Measurements from ENCODE around the gene MYH7B.

Gene MYH7B

DNA sequence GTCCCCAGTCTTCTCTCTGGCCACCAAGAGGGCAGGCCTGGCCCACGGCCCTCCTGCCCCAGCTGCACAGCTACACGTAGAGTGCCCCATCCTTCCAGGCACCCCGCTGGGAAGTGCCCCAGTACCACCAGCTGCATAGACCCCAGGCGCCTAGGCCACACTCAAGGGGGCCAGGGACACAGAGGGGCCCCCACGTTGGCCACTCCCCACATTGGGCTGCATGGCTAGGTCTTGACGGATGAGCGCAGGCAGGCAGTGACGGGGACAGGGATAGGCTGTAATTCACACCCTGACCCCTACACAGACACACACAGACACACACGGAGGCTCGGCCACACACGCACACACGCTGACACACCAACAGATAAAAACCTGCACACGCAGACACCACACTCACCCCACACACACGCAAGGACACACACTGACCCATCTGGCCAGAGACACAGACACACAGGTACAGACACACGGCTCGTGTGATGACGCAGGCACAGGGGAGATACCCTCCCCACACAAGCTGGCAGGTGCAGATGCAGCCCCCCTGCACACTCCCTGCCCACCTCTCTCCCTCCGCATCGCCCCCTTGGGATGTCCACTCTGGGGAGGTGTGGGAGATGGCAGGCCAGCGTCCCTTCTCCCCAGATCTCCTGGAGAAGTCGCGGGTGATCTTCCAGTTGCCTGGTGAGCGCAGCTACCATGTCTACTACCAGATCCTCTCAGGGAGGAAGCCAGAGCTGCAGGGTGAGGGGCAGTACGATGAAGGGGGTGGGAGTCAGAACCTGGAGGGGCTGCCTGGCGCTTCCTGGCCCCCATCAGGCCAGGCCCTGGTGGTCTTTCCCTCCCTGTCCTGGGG, 30.0 kb downstream of the MYH7B start:
- no peak overlapping the region for H3K4me3 Mint-ChIP-seq
- peaks cover 7% of the 10 kb centered on the region for H3K36me3 Mint-ChIP-seq (ENCODE audit: insufficient read depth)
- peak overlapping the region; percentile 49 to 73 for H3K27ac Mint-ChIP-seq
- no peak for DNase-seq
- no peaks in the 10 kb centered on the region for H3K9me3 Mint-ChIP-seq
- peaks cover 20 to 51% of the 10 kb centered on the region in 2 donors for H3K27me3 Mint-ChIP-seq
- ATAC-seq (replicated peaks): no peak
- peaks cover 2 to 4% of the 10 kb centered on the region in 2 donors for H3K4me1 Mint-ChIP-seq (ENCODE audit: low read depth in 2 of 2)

DNA sequence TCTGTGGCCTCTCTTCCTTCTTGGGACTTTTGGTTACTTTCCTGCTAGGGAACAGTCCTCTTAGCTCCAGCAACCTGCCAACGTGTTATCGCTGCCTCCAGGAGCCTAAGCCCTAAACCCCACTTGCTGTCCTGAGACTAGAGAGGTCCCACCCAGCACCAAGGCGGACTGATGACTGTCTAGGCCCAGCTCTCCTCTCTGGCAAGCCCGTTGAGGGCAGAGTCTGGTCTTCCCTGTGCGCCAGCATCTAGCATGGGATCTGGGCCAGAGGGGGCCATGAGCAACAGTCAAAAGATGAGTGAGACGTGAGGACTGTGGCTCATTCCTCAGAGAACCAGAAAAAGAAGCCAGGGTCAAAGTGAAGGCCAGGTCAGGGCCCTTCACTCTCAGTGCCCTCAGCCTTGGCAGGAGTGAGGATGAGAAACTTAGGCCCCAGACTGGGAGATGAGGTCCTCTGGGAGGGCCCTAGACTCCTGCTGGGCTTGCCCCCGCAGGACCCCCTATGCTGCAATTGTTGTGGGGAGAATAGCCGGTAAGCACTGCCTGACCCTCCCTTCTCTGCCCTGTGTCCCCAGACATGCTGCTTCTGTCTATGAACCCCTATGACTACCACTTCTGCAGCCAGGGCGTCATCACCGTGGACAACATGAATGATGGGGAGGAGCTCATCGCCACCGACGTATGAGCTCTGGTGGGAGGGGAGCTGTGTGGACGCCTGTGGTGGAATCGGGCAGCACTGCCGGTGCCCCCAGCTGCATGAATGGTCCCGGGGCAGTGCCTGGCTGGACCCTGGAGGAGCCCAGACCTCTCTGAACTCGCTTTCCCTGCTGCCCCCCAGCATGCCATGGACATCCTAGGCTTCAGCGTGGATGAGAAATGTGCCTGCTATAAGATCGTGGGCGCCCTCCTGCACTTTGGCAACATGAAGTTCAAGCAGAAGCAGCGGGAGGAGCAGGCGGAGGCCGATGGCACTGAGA, 30.9 kb downstream of the MYH7B start:
- H3K4me1 Mint-ChIP-seq (ENCODE audit: low read depth in 2 of 2): peaks cover 2 to 4% of the 10 kb centered on the region in 2 donors
- peaks cover 13% of the 10 kb centered on the region for H3K36me3 Mint-ChIP-seq (ENCODE audit: insufficient read depth)
- no peaks in the 10 kb centered on the region for H3K9me3 Mint-ChIP-seq

DNA sequence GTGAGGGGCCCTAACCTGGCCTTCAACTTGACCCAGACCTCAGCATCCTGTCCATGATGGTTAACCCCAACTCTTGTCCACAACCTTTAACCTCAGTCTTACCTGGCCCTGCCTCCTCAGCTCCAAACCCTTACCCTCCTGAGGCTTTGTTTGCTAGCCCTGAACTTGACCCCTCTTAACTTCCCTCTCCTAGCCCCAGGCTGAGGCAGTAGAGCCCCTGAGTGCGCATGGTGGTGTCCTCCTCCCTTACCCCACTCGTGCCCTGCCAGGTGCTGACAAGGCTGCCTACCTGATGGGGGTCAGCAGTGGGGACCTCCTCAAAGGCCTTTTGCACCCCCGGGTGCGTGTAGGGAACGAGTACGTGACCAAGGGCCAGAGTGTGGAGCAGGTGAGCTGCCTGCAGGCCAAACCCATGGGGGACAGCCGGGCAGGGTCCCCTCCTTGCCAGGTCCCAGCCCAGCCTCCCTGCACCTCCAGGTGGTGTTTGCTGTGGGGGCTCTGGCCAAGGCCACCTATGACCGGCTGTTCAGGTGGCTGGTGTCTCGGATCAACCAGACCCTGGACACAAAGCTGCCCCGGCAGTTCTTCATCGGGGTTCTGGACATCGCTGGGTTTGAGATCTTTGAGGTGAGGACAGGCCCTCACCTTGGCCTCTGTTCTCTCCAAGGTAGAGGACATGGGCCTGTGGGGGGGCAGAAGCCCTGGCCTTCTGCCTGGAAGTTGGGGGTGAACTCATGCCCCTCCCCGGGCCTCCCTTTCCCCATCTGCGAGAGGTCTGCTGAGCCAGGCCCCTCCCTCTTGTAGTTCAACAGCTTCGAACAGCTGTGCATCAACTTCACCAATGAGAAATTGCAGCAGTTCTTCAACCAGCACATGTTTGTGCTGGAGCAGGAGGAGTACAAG, 31.9 kb downstream of the MYH7B start:
- ATAC-seq (replicated peaks) (no peak), DNase-seq (no peak)
- peaks cover 10 to 33% of the 10 kb centered on the region in 2 donors for H3K27me3 Mint-ChIP-seq
- H3K4me1 Mint-ChIP-seq (ENCODE audit: low read depth in 2 of 2): peaks cover 2 to 4% of the 10 kb centered on the region in 2 donors
- H3K4me3 Mint-ChIP-seq: no peak overlapping the region
- no peaks in the 10 kb centered on the region for H3K9me3 Mint-ChIP-seq
- no peak overlapping the region for H3K27ac Mint-ChIP-seq
- H3K36me3 Mint-ChIP-seq (ENCODE audit: insufficient read depth): peaks cover 13% of the 10 kb centered on the region

More for the DNA sequence above, 30.9 kb downstream of the MYH7B start:
- peaks cover 16 to 42% of the 10 kb centered on the region in 2 donors for H3K27me3 Mint-ChIP-seq
- no peak for DNase-seq
- peak overlapping the region in 1 of 2 donors; percentile 73 for H3K27ac Mint-ChIP-seq
- H3K4me3 Mint-ChIP-seq: no peak overlapping the region
- ATAC-seq (replicated peaks): no peak

DNA sequence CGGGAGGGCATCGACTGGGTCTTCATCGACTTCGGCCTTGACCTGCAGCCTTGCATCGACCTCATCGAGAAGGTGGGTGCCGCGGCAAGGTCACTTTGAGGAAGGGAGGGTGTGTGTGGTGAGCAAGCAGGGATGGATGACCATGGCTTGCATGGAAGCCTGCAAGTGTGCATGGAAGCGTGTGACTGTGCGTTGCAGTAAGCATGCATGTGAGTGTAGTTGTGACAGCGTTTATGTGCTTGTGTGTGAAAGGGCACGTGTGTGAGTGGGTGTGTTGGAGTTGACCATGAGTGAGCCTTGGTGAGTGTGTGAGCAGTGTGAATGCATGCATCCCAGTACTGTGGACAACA, 32.5 kb downstream of the MYH7B start:
- no peak overlapping the region for H3K4me3 Mint-ChIP-seq
- no peaks in the 10 kb centered on the region for H3K9me3 Mint-ChIP-seq
- DNase-seq (no peak), ATAC-seq (replicated peaks) (no peak)
- no peak overlapping the region for H3K27ac Mint-ChIP-seq
- H3K27me3 Mint-ChIP-seq: peaks cover 3 to 26% of the 10 kb centered on the region in 2 donors
- H3K36me3 Mint-ChIP-seq (ENCODE audit: insufficient read depth): peaks cover 11% of the 10 kb centered on the region
- H3K4me1 Mint-ChIP-seq (ENCODE audit: low read depth in 2 of 2): peaks cover 2 to 4% of the 10 kb centered on the region in 2 donors

DNA sequence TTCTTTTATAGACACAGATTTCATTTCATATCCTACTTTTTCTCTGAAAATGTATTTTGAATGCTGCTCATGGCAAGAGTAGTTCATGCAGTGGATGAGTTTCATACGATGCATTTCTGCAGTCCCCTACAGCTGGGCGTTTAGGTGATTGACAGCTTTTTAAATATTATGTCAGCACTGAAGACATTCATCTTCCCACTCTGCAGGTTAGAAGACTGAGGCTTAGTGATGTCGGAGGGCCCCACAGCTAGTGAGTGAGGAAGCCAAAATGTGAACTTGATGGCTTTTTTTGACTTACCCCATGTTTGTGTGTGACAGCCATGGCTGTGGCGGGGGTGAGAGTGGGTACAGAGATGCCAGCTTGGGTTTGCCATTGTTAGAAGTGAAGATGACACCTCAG, 33.5 kb downstream of the MYH7B start:
- no peak overlapping the region for H3K4me3 Mint-ChIP-seq
- H3K27ac Mint-ChIP-seq: peak overlapping the region; percentile 54 to 74
- peaks cover 2 to 4% of the 10 kb centered on the region in 2 donors for H3K4me1 Mint-ChIP-seq (ENCODE audit: low read depth in 2 of 2)
- peaks cover 0 to 17% of the 10 kb centered on the region in 2 donors for H3K27me3 Mint-ChIP-seq
- peaks cover 9% of the 10 kb centered on the region for H3K36me3 Mint-ChIP-seq (ENCODE audit: insufficient read depth)
- DNase-seq (no peak), ATAC-seq (replicated peaks) (no peak)
- no peaks in the 10 kb centered on the region for H3K9me3 Mint-ChIP-seq

DNA sequence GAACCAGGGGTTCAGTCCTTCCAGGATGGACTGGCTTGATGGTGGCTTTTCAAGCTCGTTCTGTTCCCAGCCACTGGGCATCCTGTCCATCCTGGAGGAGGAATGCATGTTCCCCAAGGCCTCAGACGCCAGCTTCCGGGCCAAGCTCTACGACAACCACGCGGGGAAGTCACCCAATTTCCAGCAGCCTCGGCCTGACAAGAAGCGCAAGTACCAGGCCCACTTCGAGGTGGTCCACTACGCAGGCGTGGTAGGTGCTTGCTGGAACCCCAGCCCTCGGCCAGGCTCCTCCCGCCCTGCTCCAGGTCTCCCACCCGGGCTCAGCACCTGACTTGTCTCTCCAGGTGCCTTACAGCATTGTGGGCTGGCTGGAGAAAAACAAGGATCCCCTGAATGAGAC, 34.0 kb downstream of the MYH7B start:
- Mint-ChIP-seq H3K4me3 (no peak overlapping the region), H3K27me3 (peaks cover 0 to 15% of the 10 kb centered on the region in 2 donors), H3K9me3 (no peaks in the 10 kb centered on the region), H3K4me1 (ENCODE audit: low read depth in 2 of 2) (peaks cover 2 to 4% of the 10 kb centered on the region in 2 donors), H3K27ac (peak overlapping the region in 1 of 2 donors; percentile 74), H3K36me3 (ENCODE audit: insufficient read depth) (peaks cover 9% of the 10 kb centered on the region)
- DNase-seq (no peak), ATAC-seq (replicated peaks) (no peak)

DNA sequence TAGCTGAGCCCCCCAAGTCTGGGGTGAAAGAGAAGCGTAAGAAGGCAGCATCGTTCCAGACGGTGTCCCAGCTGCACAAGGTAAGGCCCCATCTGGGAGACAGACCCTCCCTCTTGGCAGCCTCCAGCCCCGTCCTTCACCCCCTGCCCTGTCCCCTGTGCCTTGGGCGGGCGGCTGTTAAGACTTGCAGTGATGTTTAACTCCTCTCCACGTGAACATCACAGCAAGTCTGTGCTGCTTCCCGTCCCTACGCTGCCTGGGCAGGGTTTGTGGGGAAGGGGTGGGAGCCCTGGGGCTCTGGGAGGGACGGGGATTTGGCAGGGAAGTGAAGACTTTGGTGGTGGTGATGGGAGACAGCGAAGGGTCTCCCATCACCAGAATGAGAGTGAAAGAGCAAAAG, 34.6 kb downstream of the MYH7B start:
- Mint-ChIP-seq H3K27ac (no peak overlapping the region), H3K9me3 (no peaks in the 10 kb centered on the region), H3K4me3 (no peak overlapping the region), H3K4me1 (ENCODE audit: low read depth in 2 of 2) (peaks cover under 1 to 4% of the 10 kb centered on the region in 2 donors), H3K36me3 (ENCODE audit: insufficient read depth) (peaks cover 9% of the 10 kb centered on the region), H3K27me3 (peaks cover 0 to 10% of the 10 kb centered on the region in 2 donors)
- no peak for DNase-seq
- ATAC-seq (replicated peaks): no peak

DNA sequence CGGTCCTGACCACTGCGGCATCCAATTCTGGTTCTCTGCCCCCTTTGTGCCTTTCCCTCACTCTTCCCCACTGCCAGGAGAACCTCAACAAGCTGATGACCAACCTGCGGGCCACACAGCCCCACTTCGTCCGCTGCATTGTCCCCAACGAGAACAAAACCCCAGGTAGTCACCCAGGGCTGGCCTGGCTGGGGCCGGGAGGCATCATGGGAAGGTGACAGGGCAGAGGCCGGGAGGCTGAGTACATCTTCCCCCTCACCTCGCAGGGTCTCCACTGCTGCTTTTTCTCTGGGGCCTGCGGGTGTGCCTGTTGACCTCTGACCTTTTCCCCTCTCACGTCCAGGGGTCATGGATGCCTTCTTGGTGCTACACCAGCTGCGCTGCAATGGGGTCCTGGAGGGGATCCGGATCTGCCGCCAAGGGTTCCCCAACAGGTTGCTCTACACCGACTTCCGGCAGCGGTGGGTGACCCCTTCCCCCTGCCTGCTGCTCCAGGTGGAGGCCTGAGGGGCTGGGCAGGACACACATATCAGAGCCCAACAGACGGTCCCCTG, 35.1 kb downstream of the MYH7B start:
- Mint-ChIP-seq H3K9me3 (no peaks in the 10 kb centered on the region), H3K4me3 (no peak overlapping the region)

DNA sequence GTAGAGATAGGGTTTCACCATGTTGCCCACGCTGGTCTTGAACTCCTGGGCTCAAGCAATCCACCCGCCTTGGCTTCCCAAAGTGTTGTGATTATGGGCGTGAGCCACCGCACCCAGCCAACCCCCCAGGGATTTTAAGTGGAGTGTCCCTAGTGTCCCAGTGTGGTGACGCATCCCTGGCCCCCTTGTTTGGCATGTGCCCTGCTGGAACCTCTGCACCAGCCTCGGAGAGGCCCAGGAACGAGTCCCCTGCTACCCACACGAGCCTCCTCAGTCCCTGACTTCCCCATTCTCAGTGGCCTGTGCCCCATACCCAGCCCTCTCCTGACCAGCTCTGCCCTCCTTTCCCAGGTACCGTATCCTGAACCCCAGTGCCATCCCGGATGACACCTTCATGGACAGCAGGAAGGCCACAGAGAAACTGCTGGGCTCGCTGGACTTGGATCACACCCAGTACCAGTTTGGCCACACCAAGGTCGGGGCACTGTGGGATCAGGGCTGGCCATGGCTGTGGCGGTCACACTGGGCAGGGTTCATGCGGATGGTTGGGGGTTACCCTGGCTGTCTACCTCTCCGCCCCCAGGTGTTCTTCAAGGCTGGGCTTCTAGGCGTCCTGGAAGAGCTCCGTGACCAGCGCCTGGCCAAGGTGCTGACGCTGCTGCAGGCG, 37.2 kb downstream of the MYH7B start:
- H3K4me1 Mint-ChIP-seq (ENCODE audit: low read depth in 2 of 2): peaks cover 0 to 6% of the 10 kb centered on the region in 2 donors
- H3K27ac Mint-ChIP-seq: no peak overlapping the region
- DNase-seq (no peak), ATAC-seq (replicated peaks) (no peak)
- H3K27me3 Mint-ChIP-seq: no peaks in the 10 kb centered on the region
- H3K36me3 Mint-ChIP-seq (ENCODE audit: insufficient read depth): peaks cover 13% of the 10 kb centered on the region
- no peak overlapping the region for H3K4me3 Mint-ChIP-seq
- H3K9me3 Mint-ChIP-seq: no peaks in the 10 kb centered on the region

More for the DNA sequence above, 35.1 kb downstream of the MYH7B start:
- Mint-ChIP-seq H3K4me1 (ENCODE audit: low read depth in 2 of 2) (peaks cover 0 to 2% of the 10 kb centered on the region in 2 donors), H3K27ac (peak overlapping the region in 1 of 2 donors; percentile 67), H3K27me3 (peaks cover 0 to 5% of the 10 kb centered on the region in 2 donors), H3K36me3 (ENCODE audit: insufficient read depth) (peaks cover 9% of the 10 kb centered on the region)
- DNase-seq (no peak), ATAC-seq (replicated peaks) (no peak)

DNA sequence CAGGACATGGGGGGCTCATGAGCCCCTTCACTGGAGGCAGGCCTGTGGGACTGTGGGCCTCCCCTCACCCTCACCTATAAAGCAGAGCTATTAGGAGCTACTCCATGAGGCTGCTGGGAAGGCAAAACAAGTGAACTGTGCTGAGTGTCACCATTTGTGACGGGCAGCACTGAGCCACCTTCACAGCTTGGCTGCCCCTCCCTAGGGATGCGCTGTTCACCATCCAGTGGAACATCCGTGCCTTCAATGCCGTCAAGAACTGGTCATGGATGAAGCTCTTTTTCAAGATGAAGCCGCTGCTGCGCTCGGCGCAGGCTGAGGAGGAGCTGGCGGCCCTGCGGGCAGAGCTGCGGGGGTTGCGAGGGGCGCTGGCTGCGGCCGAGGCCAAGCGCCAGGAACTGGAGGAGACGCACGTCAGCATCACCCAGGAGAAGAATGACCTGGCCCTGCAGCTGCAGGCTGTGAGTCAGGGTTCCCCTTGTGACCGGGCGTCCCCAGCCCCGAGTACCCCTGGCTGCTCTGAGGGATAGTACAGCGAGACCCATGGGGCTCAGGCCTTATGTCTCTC, 38.4 kb downstream of the MYH7B start:
- H3K36me3 Mint-ChIP-seq (ENCODE audit: insufficient read depth): peaks cover 24% of the 10 kb centered on the region
- H3K9me3 Mint-ChIP-seq: no peaks in the 10 kb centered on the region
- DNase-seq (no peak), ATAC-seq (replicated peaks) (no peak)
- H3K27ac Mint-ChIP-seq: peak overlapping the region in 1 of 2 donors; percentile 46
- no peaks in the 10 kb centered on the region for H3K27me3 Mint-ChIP-seq
- H3K4me3 Mint-ChIP-seq: no peak overlapping the region
- H3K4me1 Mint-ChIP-seq (ENCODE audit: low read depth in 2 of 2): peaks cover 0 to 14% of the 10 kb centered on the region in 2 donors

DNA sequence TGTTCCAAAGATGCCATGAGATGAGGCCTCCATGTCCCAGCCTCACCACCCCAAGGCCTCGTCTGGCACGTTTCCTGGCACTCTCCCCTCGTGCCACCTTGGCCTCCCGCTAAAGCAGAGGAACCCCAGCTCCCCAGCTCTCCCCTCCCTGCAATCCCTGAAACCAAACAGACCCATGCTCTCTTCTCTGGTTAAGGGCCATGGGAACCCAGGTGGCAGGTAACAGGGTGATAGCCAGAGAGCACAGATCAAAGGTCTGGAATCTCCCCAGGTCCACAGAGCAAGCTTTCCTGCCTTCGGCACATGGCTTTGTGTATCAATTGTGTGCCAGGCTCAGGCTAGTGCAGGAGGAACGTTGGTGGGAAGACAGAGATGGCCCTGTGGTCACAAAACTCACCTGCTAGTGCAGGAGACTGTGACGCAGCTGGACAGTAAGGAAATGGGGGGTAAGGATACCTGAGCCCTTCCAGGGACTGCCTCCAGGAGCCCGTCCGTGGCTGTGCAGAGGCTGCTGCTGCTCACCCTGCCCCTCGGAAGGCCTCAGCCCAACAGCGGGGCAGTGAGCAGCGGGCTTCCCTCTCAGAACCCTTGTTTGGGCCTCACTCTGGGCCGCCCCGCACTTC, 39.0 kb downstream of the MYH7B start:
- H3K36me3 Mint-ChIP-seq (ENCODE audit: insufficient read depth): peaks cover 25% of the 10 kb centered on the region
- no peaks in the 10 kb centered on the region for H3K27me3 Mint-ChIP-seq
- ATAC-seq (replicated peaks) (no peak), DNase-seq (no peak)
- H3K4me3 Mint-ChIP-seq: no peak overlapping the region
- peaks cover 0 to 15% of the 10 kb centered on the region in 2 donors for H3K4me1 Mint-ChIP-seq (ENCODE audit: low read depth in 2 of 2)
- no peaks in the 10 kb centered on the region for H3K9me3 Mint-ChIP-seq
- peak overlapping the region in 1 of 2 donors; percentile 46 for H3K27ac Mint-ChIP-seq
